Measurements from ENCODE around the gene SNX12.

DNA sequence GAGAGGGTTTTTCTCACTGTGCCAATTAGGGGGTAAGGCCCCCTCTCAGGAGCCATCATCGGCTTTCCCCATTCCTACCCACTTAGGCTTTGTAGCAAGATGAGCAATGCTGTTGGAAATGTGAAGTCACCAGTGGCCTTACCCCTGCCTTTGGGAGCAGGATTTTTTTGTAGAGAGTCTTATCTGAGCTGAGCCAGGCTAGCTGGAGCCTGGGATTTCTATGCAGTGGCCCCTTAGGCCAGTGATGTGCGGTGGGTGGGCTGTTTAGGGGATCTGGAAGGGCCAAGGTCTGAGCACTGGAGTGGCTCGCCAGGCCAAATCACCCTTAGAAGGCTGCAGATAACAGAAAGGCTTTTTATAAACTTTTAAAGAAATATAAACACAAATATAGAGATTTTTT lies 34.2 kb upstream of the SNX12 start:
- TF ChIP-seq, protein P1, sequence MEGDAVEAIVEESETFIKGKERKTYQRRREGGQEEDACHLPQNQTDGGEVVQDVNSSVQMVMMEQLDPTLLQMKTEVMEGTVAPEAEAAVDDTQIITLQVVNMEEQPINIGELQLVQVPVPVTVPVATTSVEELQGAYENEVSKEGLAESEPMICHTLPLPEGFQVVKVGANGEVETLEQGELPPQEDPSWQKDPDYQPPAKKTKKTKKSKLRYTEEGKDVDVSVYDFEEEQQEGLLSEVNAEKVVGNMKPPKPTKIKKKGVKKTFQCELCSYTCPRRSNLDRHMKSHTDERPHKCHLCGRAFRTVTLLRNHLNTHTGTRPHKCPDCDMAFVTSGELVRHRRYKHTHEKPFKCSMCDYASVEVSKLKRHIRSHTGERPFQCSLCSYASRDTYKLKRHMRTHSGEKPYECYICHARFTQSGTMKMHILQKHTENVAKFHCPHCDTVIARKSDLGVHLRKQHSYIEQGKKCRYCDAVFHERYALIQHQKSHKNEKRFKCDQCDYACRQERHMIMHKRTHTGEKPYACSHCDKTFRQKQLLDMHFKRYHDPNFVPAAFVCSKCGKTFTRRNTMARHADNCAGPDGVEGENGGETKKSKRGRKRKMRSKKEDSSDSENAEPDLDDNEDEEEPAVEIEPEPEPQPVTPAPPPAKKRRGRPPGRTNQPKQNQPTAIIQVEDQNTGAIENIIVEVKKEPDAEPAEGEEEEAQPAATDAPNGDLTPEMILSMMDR (IDR thresholded peaks at IDR 0.05), result no peak
- TF ChIP-seq POLR2A (IDR thresholded peaks at IDR 0.05), result no peak

All from adrenal gland (tissue), 5 donors.